Panc1 (cell line): ENCODE results near the gene WSCD2.

Experiments
- POLR2AphosphoS5 ChIP-seq: IDR thresholded peaks from 2 replicates; pipeline ENCODE4 v1.6.1; 2012; ENCODE audit warnings: mild to moderate bottlenecking, low read depth, low read length, moderate library complexity
- SIN3A ChIP-seq: IDR thresholded peaks from 2 replicates; pipeline ENCODE4 v1.6.1; 2012; ENCODE audit warnings: low read depth, mild to moderate bottlenecking, low read length, moderate library complexity, borderline replicate concordance; ENCODE audit not compliant: insufficient read depth
- TF ChIP-seq, protein P1 (sequence below), 2 experiments: IDR thresholded peaks; 2 replicates each; pipeline ENCODE4 v1.6.1; 2011 to 2012; ENCODE audit warnings: low read depth in 2 of 2, control low read depth in 1 of 2, low read length in 1 of 2, mild to moderate bottlenecking in 1 of 2, moderate library complexity in 1 of 2; ENCODE audit not compliant: insufficient read depth in 1 of 2
- TF ChIP-seq, protein P2 (sequence below): fragments of 450-650 bp; IDR thresholded peaks from 2 replicates; pipeline ENCODE4 v1.5.1; 2017; ENCODE audit warnings: mild to moderate bottlenecking

DNA sequence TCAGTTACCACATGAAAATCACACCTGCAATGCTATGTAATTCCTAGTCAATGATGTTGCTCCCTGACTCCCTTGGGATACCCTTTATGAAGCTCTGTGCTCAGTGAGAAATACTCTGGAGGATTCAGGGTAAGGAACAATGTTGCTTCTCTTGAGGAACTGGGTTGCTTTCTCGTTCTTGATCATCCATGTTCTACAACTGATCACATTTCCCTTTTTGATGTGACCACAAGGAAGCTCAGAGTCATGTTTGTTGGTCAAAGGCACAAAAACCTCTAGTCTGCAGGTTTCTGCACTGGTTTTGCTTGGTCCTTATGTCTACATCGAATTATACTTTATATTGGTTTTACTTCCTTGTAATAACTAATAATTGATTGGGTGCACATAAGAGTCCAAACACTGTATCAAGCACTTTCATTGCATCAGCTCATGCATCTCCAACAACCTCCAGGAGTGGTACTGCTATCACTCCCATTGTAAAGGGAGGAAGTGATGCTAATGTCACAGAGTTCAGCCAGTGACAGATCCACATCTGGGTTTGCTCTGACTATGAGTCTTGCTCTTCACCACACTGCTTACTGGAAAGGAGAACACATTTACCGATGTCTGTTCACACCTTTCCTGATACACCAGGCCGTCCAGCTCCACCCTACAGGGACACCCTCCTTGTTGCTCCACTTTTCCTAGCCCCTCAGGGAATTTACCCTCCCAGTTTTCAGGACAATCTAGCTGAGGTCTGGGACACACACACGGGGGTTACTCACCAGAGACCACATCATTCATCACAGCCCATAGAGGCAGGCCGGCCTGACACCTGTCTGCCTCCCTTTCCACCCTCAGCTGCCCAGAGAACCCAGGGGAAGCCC lies 169.0 kb downstream of the WSCD2 start:
- TF ChIP-seq, protein P1, sequence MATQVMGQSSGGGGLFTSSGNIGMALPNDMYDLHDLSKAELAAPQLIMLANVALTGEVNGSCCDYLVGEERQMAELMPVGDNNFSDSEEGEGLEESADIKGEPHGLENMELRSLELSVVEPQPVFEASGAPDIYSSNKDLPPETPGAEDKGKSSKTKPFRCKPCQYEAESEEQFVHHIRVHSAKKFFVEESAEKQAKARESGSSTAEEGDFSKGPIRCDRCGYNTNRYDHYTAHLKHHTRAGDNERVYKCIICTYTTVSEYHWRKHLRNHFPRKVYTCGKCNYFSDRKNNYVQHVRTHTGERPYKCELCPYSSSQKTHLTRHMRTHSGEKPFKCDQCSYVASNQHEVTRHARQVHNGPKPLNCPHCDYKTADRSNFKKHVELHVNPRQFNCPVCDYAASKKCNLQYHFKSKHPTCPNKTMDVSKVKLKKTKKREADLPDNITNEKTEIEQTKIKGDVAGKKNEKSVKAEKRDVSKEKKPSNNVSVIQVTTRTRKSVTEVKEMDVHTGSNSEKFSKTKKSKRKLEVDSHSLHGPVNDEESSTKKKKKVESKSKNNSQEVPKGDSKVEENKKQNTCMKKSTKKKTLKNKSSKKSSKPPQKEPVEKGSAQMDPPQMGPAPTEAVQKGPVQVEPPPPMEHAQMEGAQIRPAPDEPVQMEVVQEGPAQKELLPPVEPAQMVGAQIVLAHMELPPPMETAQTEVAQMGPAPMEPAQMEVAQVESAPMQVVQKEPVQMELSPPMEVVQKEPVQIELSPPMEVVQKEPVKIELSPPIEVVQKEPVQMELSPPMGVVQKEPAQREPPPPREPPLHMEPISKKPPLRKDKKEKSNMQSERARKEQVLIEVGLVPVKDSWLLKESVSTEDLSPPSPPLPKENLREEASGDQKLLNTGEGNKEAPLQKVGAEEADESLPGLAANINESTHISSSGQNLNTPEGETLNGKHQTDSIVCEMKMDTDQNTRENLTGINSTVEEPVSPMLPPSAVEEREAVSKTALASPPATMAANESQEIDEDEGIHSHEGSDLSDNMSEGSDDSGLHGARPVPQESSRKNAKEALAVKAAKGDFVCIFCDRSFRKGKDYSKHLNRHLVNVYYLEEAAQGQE (IDR thresholded peaks at IDR 0.05; ENCODE audit: insufficient read depth in 1 of 2, low read depth in 2 of 2, low read length in 1 of 2), result no peak
- TF ChIP-seq, protein P2, sequence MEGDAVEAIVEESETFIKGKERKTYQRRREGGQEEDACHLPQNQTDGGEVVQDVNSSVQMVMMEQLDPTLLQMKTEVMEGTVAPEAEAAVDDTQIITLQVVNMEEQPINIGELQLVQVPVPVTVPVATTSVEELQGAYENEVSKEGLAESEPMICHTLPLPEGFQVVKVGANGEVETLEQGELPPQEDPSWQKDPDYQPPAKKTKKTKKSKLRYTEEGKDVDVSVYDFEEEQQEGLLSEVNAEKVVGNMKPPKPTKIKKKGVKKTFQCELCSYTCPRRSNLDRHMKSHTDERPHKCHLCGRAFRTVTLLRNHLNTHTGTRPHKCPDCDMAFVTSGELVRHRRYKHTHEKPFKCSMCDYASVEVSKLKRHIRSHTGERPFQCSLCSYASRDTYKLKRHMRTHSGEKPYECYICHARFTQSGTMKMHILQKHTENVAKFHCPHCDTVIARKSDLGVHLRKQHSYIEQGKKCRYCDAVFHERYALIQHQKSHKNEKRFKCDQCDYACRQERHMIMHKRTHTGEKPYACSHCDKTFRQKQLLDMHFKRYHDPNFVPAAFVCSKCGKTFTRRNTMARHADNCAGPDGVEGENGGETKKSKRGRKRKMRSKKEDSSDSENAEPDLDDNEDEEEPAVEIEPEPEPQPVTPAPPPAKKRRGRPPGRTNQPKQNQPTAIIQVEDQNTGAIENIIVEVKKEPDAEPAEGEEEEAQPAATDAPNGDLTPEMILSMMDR, result no peak
- TF ChIP-seq POLR2AphosphoS5 (no peak), SIN3A (no peak)
